ENCODE results near the gene CRELD1.

DNA sequence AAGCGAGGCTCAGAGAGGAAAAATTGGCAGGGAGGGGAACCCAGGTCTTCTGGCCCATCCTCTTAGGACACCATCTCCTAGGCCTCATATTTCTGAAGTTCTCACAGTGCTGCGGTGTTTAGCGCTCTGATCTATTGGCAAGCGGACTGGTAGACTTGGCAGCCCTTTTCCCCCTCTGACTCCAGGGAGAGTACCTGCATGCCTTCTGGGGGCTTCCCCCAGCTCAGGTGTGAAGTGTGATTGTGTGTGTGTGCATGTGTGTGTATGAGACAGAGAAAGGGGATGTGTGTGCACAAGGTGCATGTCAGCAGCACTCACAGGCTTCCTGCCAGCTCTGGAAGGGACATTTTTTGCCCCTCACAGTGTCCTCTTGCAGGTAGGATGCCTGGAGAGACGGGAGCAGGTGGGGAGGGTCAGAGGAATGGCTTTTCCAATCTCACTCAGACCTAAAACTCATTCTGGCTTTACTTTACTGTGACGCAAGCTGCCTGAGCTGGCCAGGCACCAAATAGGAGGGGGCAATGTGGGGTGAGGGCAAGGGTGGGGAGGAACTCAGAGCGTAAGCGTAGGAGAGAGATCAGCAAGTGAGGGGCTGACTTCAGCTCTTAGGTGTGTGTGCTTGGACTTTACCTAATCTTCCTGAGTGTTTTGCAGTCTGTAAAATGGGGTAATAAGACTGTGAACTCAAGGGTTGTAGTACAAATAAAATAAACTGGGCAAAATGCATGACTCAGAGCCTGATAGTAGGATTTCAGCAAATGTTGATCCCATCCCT, 35.0 kb upstream of the CRELD1 start:
- TF ChIP-seq MXI1 (IDR thresholded peaks at IDR 0.05; ENCODE audit: low read depth, low read length) (no peak), FOXM1 (IDR thresholded peaks at IDR 0.05; ENCODE audit: low read depth) (no peak)
- TF ChIP-seq, protein P1, sequence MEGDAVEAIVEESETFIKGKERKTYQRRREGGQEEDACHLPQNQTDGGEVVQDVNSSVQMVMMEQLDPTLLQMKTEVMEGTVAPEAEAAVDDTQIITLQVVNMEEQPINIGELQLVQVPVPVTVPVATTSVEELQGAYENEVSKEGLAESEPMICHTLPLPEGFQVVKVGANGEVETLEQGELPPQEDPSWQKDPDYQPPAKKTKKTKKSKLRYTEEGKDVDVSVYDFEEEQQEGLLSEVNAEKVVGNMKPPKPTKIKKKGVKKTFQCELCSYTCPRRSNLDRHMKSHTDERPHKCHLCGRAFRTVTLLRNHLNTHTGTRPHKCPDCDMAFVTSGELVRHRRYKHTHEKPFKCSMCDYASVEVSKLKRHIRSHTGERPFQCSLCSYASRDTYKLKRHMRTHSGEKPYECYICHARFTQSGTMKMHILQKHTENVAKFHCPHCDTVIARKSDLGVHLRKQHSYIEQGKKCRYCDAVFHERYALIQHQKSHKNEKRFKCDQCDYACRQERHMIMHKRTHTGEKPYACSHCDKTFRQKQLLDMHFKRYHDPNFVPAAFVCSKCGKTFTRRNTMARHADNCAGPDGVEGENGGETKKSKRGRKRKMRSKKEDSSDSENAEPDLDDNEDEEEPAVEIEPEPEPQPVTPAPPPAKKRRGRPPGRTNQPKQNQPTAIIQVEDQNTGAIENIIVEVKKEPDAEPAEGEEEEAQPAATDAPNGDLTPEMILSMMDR (IDR thresholded peaks at IDR 0.05), result no peak
- TF ChIP-seq, protein P2, sequence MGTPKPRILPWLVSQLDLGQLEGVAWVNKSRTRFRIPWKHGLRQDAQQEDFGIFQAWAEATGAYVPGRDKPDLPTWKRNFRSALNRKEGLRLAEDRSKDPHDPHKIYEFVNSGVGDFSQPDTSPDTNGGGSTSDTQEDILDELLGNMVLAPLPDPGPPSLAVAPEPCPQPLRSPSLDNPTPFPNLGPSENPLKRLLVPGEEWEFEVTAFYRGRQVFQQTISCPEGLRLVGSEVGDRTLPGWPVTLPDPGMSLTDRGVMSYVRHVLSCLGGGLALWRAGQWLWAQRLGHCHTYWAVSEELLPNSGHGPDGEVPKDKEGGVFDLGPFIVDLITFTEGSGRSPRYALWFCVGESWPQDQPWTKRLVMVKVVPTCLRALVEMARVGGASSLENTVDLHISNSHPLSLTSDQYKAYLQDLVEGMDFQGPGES (IDR thresholded peaks at IDR 0.05; ENCODE audit: low read depth, low read length), result no peak
